HepG2 (cell line): Measurements from ENCODE around the gene SNRPD1. TPM values are rescaled to one million over a fixed set of nuclear protein-coding genes. Genes with fewer than 3 reads are reported as not detected.

Experiments used
- PAF1 ChIP-seq: IDR thresholded peaks from 2 replicates; pipeline ENCODE4 v1.6.1; 2016; ENCODE audit warnings: missing genetic modification reagents, missing compliant biosample characterization
- ZBTB40 ChIP-seq, 2 experiments: fragments of 450-650 bp in 1 of 2; sonication (generic) in 1 of 2; formaldehyde crosslinking in 1 of 2; IDR thresholded peaks; 2 replicates each; pipeline versions ENCODE4 v1.6.1 to v1.8.0; 2016 to 2022; ENCODE audit warnings: antibody characterized with exemption in 1 of 2, mild to moderate bottlenecking in 1 of 2, missing genetic modification reagents in 1 of 2
- polyA plus RNA-seq, 8 experiments: library from polyadenylated mRNA; depleted of rRNA in 3 of 8; stranded (reverse) in 7 of 8; unstranded in 1 of 8; fragments of >200 nt; fragmentation: Illumina TruSeq in 4 of 8; extraction: Trizol in 4 of 8; gene quantifications; 2 replicates each; pipeline versions ENCODE4 v1.2.1 to v1.2.3, GENCODE V29; 2011 to 2016; ENCODE audit warnings: low read depth in 4 of 8, missing spikeins in 1 of 8, mixed read lengths in 1 of 8; ENCODE audit not compliant: insufficient read depth in 1 of 8
- total RNA-seq, 5 experiments: library from RNA; depleted of rRNA; stranded (reverse); fragments of >200 nt; fragmentation: Illumina TruSeq; extraction: Trizol; gene quantifications; 2 replicates each; pipeline ENCODE4 v1.2.3, GENCODE V29; 2016; ENCODE audit warnings: low read depth in 1 of 5

Gene SNRPD1
- total and polyA plus RNA-seq, 2 of the 13 experiments (the other 11 are each of a cell fraction or from before 2014, with no cell fraction given) = 22.7 to 275 TPM

DNA sequence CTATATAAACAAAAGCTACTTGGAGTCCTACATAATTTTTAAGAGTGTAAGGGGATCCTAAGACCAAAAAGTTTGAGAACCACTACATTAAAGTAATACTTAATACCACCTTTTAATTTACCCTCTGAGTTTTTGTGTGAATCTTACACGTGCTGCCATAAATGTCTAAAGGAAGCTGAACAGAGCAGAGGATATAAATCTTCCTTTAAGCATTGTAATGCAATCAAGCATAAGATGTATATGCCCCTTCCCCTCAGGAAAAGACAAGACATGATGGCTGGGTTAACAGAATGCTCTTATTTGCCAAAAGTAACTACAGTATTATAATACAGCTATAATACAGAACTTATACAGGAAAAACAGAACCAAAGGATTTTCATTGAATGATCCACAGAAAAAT, 14.5 kb upstream of the SNRPD1 start (continued):
- TF ChIP-seq ZBTB40 (IDR thresholded peaks at IDR 0.05) = no peak
- TF ChIP-seq ZBTB40 (CRISPR knock-in tag; IDR thresholded peaks at IDR 0.05) = no peak
- TF ChIP-seq PAF1 (CRISPR knock-in tag) = no peak
